Large intestine (tissue), 3 donors: ENCODE measurements around the gene CACNA1B. TPM values are rescaled to one million over a fixed set of nuclear protein-coding genes. Genes with fewer than 3 reads are reported as not detected.

Experiments used
- DNase-seq, 2 donors: peaks; one replicate each; pipeline versions ENCODE4 v3.0.0 to v3.0.0-alpha.2; 2013
- H3K27ac ChIP-seq: one replicate; pipeline ENCODE4 v1.5.1; 2013; ENCODE audit warnings: low read length
- H3K27me3 ChIP-seq: 2 replicates; pipeline ENCODE4 v1.6.1; 2013; ENCODE audit warnings: low read length; ENCODE audit not compliant: control insufficient read depth, insufficient read depth
- H3K36me3 ChIP-seq: 2 replicates; pipeline ENCODE4 v1.6.1; 2013; ENCODE audit warnings: low read length; ENCODE audit not compliant: control insufficient read depth, insufficient read depth
- H3K4me1 ChIP-seq: one replicate; pipeline ENCODE4 v1.6.1; 2013; ENCODE audit warnings: low read length; ENCODE audit not compliant: control insufficient read depth, insufficient read depth
- H3K4me3 ChIP-seq: one replicate; pipeline ENCODE4 v1.5.1; 2013; ENCODE audit warnings: low read length
- H3K9me3 ChIP-seq: one replicate; pipeline ENCODE4 v1.6.1; 2013; ENCODE audit warnings: mild to moderate bottlenecking, low read depth, low read length, moderate library complexity; ENCODE audit not compliant: control insufficient read depth
- WGBS: methylation state at CpG from one replicate; pipeline ENCODE4 v1.1.5; 2013; ENCODE audit warnings: low lambda C conversion rate; ENCODE audit not compliant: insufficient coverage; 5-methylcytosine and 5-hydroxymethylcytosine counted together
- polyA plus RNA-seq: library from polyadenylated mRNA; unstranded; fragments of 120-200 nt; gene quantifications from one replicate; pipeline ENCODE4 v1.2.1, GENCODE V29; 2013

The CACNA1B gene
- polyA plus RNA-seq, 1 donor = 1.8 TPM

DNA sequence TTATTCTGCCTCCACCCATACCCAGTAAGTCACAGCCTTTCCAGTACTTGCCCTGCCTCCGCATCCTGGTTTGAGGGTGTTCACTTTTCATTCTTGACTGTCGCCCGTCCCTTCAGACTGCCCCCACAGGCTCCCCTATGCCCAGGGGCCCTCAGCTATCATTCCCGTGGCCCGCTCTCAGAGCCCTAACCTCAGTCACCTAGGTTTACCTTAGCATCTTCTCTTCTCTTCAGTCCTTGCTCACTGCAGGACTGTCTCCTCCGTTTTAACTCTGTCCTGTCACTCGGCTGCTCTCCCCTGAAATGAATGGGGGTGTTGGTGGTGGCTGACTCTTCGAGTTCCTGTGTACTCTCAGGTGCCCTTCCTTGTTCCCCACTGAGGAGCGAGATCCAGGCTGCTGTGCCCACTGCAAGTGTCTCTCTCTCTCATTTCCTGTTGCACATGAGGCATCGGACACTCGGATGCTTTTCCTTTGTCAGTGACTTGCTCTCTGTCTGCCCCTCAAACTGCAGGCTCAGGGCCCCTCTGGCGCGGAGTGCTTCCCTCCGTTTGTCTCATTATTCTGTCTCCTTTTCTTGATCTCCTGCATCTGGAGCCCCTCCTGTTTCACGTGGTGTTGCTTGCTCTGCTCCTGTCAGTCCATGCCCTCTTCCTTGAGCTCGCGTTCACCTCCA lies 89.8 kb downstream of the CACNA1B start:
- H3K27me3 ChIP-seq = no peaks in the 10 kb centered on the region
- no peaks in the 10 kb centered on the region for H3K36me3 ChIP-seq
- WGBS = 74% methylated on average over 5 of the region's 17 CpGs
- no peaks in the 10 kb centered on the region for H3K9me3 ChIP-seq
- no peak for DNase-seq
- H3K27ac ChIP-seq = no peak overlapping the region
- no peak overlapping the region for H3K4me3 ChIP-seq
- H3K4me1 ChIP-seq = no peaks in the 10 kb centered on the region

DNA sequence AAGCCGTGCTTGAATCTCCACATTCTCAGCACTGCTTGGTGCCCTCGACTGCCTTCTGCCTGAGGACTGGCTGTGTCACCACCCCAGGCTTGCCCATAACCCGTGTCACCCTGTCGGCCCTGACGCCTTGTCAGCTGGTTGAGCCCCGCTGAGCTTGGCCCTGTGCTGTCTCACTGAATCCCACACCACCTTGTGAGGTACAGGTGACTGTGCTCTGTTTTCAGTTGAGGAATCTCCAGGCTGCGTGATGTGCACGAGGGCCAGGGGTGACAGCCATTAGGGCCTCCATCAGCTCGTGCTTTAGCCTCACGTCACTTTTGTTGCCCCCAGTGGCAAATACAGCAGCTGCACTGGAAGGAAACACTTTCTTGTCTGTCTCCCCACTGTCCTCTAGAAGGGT lies 90.7 kb downstream of the CACNA1B start:
- Histone ChIP-seq H3K27ac (no peak overlapping the region), H3K4me1 (no peaks in the 10 kb centered on the region), H3K9me3 (no peaks in the 10 kb centered on the region), H3K27me3 (no peaks in the 10 kb centered on the region), H3K36me3 (no peaks in the 10 kb centered on the region), H3K4me3 (no peak overlapping the region)
- no CpG with 5 or more reads among the region's 10 CpGs for WGBS
- no peak for DNase-seq

DNA sequence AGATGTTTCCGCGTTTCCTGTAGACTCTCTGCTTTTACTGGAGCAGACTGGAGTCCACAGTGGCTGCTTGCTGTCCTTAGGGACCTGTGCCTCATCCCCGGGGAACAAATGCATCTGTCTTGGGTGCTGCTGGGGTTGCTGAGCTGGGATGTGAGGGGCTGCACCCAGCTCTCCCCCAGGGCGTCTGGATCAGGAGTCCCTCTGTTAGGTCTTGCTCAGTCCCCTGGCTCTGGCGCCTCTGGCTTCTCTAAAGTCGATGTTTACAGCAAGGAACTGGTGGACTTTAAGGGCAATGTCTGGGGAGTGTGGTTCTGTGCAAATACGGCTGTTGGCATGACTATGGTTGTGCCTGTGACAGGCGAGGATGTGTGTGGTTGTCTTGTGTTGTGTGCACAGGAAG lies 91.4 kb downstream of the CACNA1B start:
- WGBS = no CpG with 5 or more reads among the region's 8 CpGs
- Histone ChIP-seq H3K4me3 (no peak overlapping the region), H3K27me3 (no peaks in the 10 kb centered on the region), H3K36me3 (no peaks in the 10 kb centered on the region), H3K27ac (no peak overlapping the region), H3K9me3 (no peaks in the 10 kb centered on the region), H3K4me1 (no peaks in the 10 kb centered on the region)
- DNase-seq = no peak

DNA sequence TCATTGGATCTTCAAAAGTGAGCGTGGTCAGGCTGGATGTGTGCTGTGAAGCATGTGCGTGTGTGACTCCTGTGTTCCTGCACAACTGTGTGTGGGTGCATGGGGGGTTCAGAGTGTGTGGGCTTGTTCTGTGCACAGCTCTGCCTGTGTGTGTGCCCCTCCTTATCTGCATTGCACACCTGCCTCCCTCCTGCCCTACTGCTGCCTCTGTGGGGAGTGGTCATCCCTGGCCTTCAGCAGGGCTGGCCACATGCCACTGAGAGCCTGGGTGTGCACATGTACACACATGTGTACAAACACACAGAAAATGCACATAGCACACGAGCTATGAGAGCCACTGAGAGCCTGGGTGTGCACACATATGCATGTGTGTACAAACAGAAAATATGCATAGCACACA lies 92.1 kb downstream of the CACNA1B start:
- Histone ChIP-seq H3K4me1 (no peaks in the 10 kb centered on the region), H3K36me3 (no peaks in the 10 kb centered on the region), H3K27ac (no peak overlapping the region), H3K27me3 (no peaks in the 10 kb centered on the region), H3K9me3 (no peaks in the 10 kb centered on the region), H3K4me3 (no peak overlapping the region)
- 100% methylated on average over 2 of the region's 3 CpGs for WGBS
- no peak for DNase-seq

DNA sequence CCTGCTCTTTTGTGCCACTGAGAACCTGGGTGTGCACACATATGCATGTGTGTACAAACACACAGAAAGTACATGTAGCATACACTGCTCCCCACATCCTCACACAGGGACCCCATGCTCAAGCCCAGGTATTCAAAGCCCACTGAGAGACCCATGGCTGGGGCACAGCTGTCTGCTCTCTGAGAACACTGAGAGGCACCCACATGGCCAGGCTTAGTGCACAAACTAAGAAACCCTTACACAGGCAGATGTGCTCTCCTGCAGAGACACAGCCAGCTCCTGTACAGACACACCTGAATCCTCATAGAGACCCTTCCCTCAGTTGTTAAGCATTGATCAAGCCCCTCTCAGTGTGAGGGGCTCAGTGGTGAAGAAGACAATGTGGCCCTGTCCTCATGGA lies 92.5 kb downstream of the CACNA1B start:
- Histone ChIP-seq H3K4me1 (no peaks in the 10 kb centered on the region), H3K9me3 (no peaks in the 10 kb centered on the region), H3K27ac (no peak overlapping the region), H3K27me3 (no peaks in the 10 kb centered on the region), H3K36me3 (no peaks in the 10 kb centered on the region), H3K4me3 (no peak overlapping the region)
- no peak for DNase-seq

DNA sequence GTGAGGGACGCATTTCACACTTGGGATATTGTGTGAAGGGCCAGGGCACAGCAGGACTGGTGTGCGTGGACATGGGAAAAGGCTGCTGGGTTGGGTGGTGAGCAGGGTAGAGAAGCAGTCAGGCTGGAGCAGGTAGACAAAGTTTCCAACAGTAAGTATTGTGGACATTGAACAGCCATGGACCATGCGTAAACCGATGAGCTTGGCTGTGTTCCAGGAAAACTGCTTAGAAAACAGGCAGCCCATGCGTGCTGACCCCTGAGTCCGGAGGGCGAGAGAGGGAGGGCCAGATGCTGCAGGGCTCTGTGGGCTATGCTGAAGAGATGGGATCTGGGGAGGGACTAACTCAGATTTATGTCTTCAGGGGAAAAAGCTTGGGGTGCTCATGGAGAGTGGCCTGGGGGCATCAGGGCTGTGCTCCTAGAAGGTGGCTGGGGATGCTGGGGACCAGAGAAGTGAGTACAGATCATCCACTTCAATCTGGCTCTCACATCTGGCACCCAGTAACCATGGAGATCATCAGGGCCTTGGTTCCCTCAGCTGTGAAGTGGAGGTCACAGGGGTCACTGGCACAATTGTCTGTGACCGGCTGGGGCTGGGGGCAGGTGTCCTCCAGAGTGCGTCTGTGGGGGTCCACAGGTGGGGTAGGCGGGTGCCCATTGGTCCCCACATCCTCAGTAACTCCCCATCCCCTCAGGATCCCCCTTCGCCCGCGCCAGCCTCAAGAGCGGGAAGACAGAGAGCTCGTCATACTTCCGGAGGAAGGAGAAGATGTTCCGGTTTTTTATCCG lies 93.3 kb downstream of the CACNA1B start:
- Histone ChIP-seq H3K4me1 (no peaks in the 10 kb centered on the region), H3K27ac (no peak overlapping the region), H3K36me3 (no peaks in the 10 kb centered on the region), H3K9me3 (no peaks in the 10 kb centered on the region), H3K27me3 (no peaks in the 10 kb centered on the region), H3K4me3 (no peak overlapping the region)
- no CpG with 5 or more reads among the region's 18 CpGs for WGBS
- no peak for DNase-seq

- no peaks in the 10 kb centered on the region for H3K9me3 ChIP-seq
- no peak for DNase-seq
- no peaks in the 10 kb centered on the region for H3K27me3 ChIP-seq
- H3K27ac ChIP-seq = no peak overlapping the region
- no peaks in the 10 kb centered on the region for H3K4me1 ChIP-seq
- H3K36me3 ChIP-seq = no peaks in the 10 kb centered on the region
- WGBS = no CpG with 5 or more reads among the region's 16 CpGs
- no peak overlapping the region for H3K4me3 ChIP-seq
Observed at GRCh38 chr9:137971477-137972138, 94.0 kb downstream of the CACNA1B start.

DNA sequence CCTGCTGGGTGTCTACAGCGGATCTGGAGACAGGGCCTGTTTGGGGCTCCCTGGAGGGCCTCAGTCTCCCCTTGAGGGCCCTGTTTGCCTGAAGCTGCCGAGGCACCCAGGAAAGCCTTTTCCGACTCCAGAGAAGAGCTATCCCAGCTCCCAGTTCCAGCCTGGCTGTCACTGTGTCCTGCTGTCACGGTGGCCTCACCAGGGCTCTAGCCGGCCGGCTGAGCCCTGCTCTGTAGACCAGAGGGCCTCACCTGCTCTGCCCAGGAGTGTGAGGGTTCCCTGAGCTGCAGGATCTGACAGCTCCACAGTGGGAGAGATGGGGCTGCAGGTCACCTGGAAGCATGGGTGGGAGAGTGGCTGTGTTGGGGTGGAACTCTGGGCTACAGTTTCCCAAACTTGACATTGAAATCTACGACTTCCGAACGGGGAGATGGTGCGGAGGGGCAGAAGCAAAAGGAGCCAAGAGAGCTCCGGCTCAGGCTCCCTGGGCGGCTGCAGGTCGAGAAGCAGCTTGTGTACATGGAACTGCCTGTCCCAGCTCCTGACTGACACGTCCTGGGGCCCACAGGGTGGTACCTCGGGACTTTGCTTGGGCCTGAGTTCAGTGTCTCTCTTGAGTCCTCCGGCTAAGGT lies 94.9 kb downstream of the CACNA1B start:
- H3K27me3 ChIP-seq = no peaks in the 10 kb centered on the region
- no peak overlapping the region for H3K27ac ChIP-seq
- H3K9me3 ChIP-seq = no peaks in the 10 kb centered on the region
- H3K4me1 ChIP-seq = no peaks in the 10 kb centered on the region
- no CpG with 5 or more reads among the region's 16 CpGs for WGBS
- H3K36me3 ChIP-seq = no peaks in the 10 kb centered on the region
- H3K4me3 ChIP-seq = no peak overlapping the region
- no peak for DNase-seq

- DNase-seq = no peak
- WGBS = 80% methylated on average over 1 of the region's 13 CpGs
- H3K27me3 ChIP-seq = no peaks in the 10 kb centered on the region
- H3K4me3 ChIP-seq = no peak overlapping the region
- no peaks in the 10 kb centered on the region for H3K4me1 ChIP-seq
- H3K27ac ChIP-seq = no peak overlapping the region
- no peaks in the 10 kb centered on the region for H3K36me3 ChIP-seq
- no peaks in the 10 kb centered on the region for H3K9me3 ChIP-seq
Observed at GRCh38 chr9:137972988-137973470, 95.4 kb downstream of the CACNA1B start.

DNA sequence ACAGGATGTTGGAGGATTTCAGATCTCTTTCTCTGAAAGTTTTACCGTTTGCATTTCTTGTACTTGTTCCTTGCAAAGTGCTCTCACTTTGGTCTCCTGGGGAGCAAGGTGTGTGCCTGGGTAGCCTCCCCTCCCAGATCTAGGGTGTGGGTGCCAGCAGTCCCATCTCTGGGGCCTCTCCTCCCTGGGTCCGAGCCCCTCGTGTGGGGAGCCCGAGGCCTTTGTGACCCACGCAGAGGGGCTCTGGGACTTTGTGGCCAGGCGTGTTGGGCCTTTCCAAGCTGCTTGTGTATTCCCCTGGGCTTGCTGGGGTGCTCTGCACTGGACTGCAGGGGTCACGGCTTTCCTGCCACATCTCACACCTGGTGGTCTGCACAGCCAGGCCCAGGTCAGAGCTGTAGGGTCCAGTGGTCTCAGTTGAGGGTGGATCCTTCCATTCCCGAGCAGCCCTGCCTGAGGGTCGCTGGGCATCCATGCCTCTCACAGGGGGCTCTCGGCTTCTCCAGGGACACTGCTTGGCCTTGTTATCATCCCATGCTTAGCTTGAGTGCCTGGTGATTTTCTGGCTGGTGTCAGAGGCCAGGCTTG lies 96.3 kb downstream of the CACNA1B start:
- WGBS = no CpG with 5 or more reads among the region's 10 CpGs
- no peak for DNase-seq

More for the DNA sequence above, 96.3 kb downstream of the CACNA1B start:
- Histone ChIP-seq H3K9me3 (no peaks in the 10 kb centered on the region), H3K27ac (no peak overlapping the region), H3K36me3 (no peaks in the 10 kb centered on the region), H3K27me3 (no peaks in the 10 kb centered on the region), H3K4me3 (no peak overlapping the region), H3K4me1 (no peaks in the 10 kb centered on the region)
